PC-9 (cell line): ENCODE measurements around the gene IL17RB. TPM values are rescaled to one million over a fixed set of nuclear protein-coding genes. Genes with fewer than 3 reads are reported as not detected.

Source experiments
- BruUV-seq: library from RNA; stranded (reverse); fragments of 400-500 nt; replicated peaks from 2 replicates; lab custom pipeline; 2021; lab: Mats Ljungman, UMichigan
- CTCF ChIA-PET: fragments of 300-600 bp; sonication (Branson Sonifier 250); formaldehyde crosslinking; loops from one replicate; lab custom pipeline; 2022; ENCODE audit warnings: antibody characterized with exemption; lab: Charles Lee
- POLR2A ChIA-PET: fragments of 300-600 bp; sonication (Branson Sonifier 250); formaldehyde crosslinking; loops from one replicate; lab custom pipeline; 2022; ENCODE audit warnings: antibody characterized with exemption; ENCODE audit not compliant: unreplicated experiment; lab: Charles Lee
- DNase-seq, 2 experiments: peaks; one replicate each; pipeline versions ENCODE4 v3.0.0 to v3.0.0-alpha.2; 2015 to 2022; ENCODE audit warnings: mixed read lengths in 1 of 2
- H2AFZ ChIP-seq: fragments of 200-600 bp; sonication (generic); 2 replicates; pipeline ENCODE4 v1.8.1; 2017; ENCODE audit warnings: antibody characterized with exemption
- H3F3A ChIP-seq: fragments of 200-600 bp; sonication (generic); 2 replicates; pipeline ENCODE4 v1.8.1; 2017; ENCODE audit warnings: antibody characterized with exemption, mild to moderate bottlenecking, low read depth; ENCODE audit not compliant: insufficient read depth
- H3K27ac ChIP-seq: fragments of 200-600 bp; sonication (generic); 2 replicates; pipeline ENCODE4 v1.6.1; 2016; ENCODE audit warnings: mixed run types
- H3K27me3 ChIP-seq: fragments of 200-600 bp; sonication (generic); 2 replicates; pipeline ENCODE4 v1.6.1; 2016; ENCODE audit warnings: low read depth, mixed run types; ENCODE audit not compliant: insufficient read depth
- H3K36me3 ChIP-seq: fragments of 200-600 bp; sonication (generic); 2 replicates; pipeline ENCODE4 v1.6.1; 2016; ENCODE audit warnings: low read depth, mixed run types
- H3K4me1 ChIP-seq: fragments of 200-600 bp; sonication (generic); replicated peaks from 2 replicates; pipeline ENCODE4 v1.6.1; 2016; ENCODE audit warnings: mixed run types; ENCODE audit not compliant: insufficient read depth
- H3K4me2 ChIP-seq: fragments of 200-600 bp; sonication (generic); 2 replicates; pipeline ENCODE4 v1.6.1; 2017; ENCODE audit warnings: mixed run types
- H3K4me3 ChIP-seq: fragments of 200-600 bp; sonication (generic); 2 replicates; pipeline ENCODE4 v1.6.1; 2016; ENCODE audit warnings: mixed run types
- H3K79me2 ChIP-seq: fragments of 200-600 bp; sonication (generic); 2 replicates; pipeline ENCODE4 v1.6.1; 2017; ENCODE audit warnings: low read depth, mixed run types
- H3K9me2 ChIP-seq: fragments of 200-600 bp; sonication (generic); 2 replicates; pipeline ENCODE4 v1.8.1; 2017; ENCODE audit warnings: mild to moderate bottlenecking; ENCODE audit not compliant: insufficient read depth
- H3K9me3 ChIP-seq: fragments of 200-600 bp; sonication (generic); 2 replicates; pipeline ENCODE4 v1.8.1; 2016; ENCODE audit warnings: low read depth; ENCODE audit not compliant: insufficient read depth
- H4K20me1 ChIP-seq: fragments of 200-600 bp; sonication (generic); 2 replicates; pipeline ENCODE4 v1.8.1; 2017; ENCODE audit not compliant: insufficient read depth
- CTCF ChIP-seq: fragments of 200-600 bp; sonication (generic); conservative IDR thresholded peaks from 2 replicates; pipeline ENCODE4 v1.6.1; 2017; ENCODE audit warnings: mixed run types, antibody characterized with exemption, mild to moderate bottlenecking, moderate library complexity
- EZH2 ChIP-seq: fragments of 200-600 bp; sonication (generic); IDR thresholded peaks from 2 replicates; pipeline ENCODE4 v1.8.0; 2017; ENCODE audit warnings: antibody characterized with exemption, low read depth
- intact Hi-C: fragments of 100-400 bp; cut with micrococcal nuclease; formaldehyde crosslinking; loops from one replicate; pipeline ENCODE4 v1.10.0; 2022; ENCODE audit not compliant: unreplicated experiment
- total RNA-seq: library from RNA; stranded (reverse); gene quantifications from 2 replicates; pipeline ENCODE4 v1.2.3, GENCODE V29; 2021

IL17RB gene
- total RNA-seq, 1 experiment from 2014 or later: not detected

DNA sequence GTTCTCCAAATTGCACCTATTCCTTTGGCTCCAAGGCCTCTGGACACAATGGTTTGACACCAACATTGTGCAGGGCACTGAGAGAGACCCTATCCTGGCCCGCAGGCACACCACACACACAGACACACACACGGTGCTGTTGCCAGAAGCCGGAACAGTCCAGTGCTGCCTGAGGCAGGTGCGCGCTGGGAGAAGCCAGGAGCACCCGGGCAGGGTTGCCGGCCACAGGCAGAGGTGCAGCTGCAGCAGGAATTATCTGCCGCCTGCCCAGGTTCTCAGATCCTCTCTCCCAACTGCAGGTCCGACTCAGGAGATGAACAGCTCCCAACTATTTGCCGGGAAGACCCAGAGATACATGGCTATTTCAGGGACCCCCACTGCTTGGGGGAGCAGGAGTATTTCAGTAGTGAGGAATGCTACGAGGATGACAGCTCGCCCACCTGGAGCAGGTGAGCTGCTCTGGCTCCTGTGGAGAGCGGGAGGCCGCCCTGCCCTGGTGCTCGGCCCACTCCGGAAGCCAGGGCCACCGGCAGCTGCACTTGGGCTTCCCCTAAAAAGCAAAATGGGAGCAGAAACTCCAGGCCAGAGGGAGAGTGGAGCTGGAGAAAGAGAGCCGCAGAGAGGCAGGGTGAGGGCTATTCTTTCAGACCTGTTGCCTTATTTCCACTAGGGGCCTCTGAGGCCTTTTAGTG is 43.1 kb upstream of the IL17RB start:
- Histone ChIP-seq H2AFZ (no peak overlapping the region), H3K4me1 (no peaks in the 10 kb centered on the region), H3K9me3 (no peaks in the 10 kb centered on the region), H3K27me3 (peaks cover 97% of the 10 kb centered on the region), H3K36me3 (no peaks in the 10 kb centered on the region), H3K27ac (no peak overlapping the region), H3K4me3 (no peak overlapping the region), H3K9me2 (no peaks in the 10 kb centered on the region), H3K4me2 (no peak overlapping the region), H3K79me2 (no peaks in the 10 kb centered on the region), H3F3A (no peaks in the 10 kb centered on the region), H4K20me1 (no peaks in the 10 kb centered on the region)
- intact Hi-C loops: no loop called here
- TF ChIP-seq CTCF: no peak
- TF ChIP-seq EZH2: no peak
- ChIA-PET POLR2A (no interaction called here), CTCF (no interaction called here)
- no peak for DNase-seq
- BruUV-seq: no TSS peak

GRCh38 chr3:53803816-53804695 is 42.3 kb upstream of the IL17RB start:
- ChIA-PET POLR2A (no interaction called here), CTCF (no interaction called here)
- intact Hi-C loops: no loop called here
- no peak overlapping the region for H3K4me3 ChIP-seq
- H2AFZ ChIP-seq: no peak overlapping the region
- no peaks in the 10 kb centered on the region for H3K9me3 ChIP-seq
- TF ChIP-seq EZH2 (no peak), CTCF (no peak)
- H3K4me2 ChIP-seq: no peak overlapping the region
- H3K4me1 ChIP-seq: no peaks in the 10 kb centered on the region
- no peaks in the 10 kb centered on the region for H3K9me2 ChIP-seq
- H3K27me3 ChIP-seq: peaks cover 97% of the 10 kb centered on the region
- no peaks in the 10 kb centered on the region for H3K36me3 ChIP-seq
- H3F3A ChIP-seq: no peaks in the 10 kb centered on the region
- BruUV-seq: no TSS peak
- H3K79me2 ChIP-seq: no peaks in the 10 kb centered on the region
- DNase-seq: no peak
- no peak overlapping the region for H3K27ac ChIP-seq
- H4K20me1 ChIP-seq: no peaks in the 10 kb centered on the region

GRCh38 chr3:53804697-53805462 is 41.5 kb upstream of the IL17RB start:
- Histone ChIP-seq H3K27me3 (peaks cover 97% of the 10 kb centered on the region), H3F3A (no peaks in the 10 kb centered on the region), H4K20me1 (no peaks in the 10 kb centered on the region), H3K9me2 (no peaks in the 10 kb centered on the region), H3K27ac (no peak overlapping the region), H3K9me3 (no peaks in the 10 kb centered on the region), H3K4me2 (no peak overlapping the region), H3K36me3 (no peaks in the 10 kb centered on the region), H2AFZ (no peak overlapping the region), H3K79me2 (no peaks in the 10 kb centered on the region), H3K4me1 (no peaks in the 10 kb centered on the region), H3K4me3 (no peak overlapping the region)
- TF ChIP-seq EZH2 (no peak), CTCF (no peak)
- intact Hi-C loops: no loop called here
- POLR2A ChIA-PET: no interaction called here
- DNase-seq: no peak
- BruUV-seq: no TSS peak
- CTCF ChIA-PET: no interaction called here
